ENCODE measurements around the gene GPR55. TPM values are rescaled to one million over a fixed set of nuclear protein-coding genes. Genes with fewer than 3 reads are reported as not detected.
"Not testable (repeated sequence)": the region's sequence is repeated elsewhere in the genome, so short reads cannot be mapped to it uniquely, and the experiment has no call there.

The GPR55 gene
- total and polyA plus RNA-seq, 7 donors, result 0.01 to 0.32 (median 0.03) TPM; not detected in 4

DNA sequence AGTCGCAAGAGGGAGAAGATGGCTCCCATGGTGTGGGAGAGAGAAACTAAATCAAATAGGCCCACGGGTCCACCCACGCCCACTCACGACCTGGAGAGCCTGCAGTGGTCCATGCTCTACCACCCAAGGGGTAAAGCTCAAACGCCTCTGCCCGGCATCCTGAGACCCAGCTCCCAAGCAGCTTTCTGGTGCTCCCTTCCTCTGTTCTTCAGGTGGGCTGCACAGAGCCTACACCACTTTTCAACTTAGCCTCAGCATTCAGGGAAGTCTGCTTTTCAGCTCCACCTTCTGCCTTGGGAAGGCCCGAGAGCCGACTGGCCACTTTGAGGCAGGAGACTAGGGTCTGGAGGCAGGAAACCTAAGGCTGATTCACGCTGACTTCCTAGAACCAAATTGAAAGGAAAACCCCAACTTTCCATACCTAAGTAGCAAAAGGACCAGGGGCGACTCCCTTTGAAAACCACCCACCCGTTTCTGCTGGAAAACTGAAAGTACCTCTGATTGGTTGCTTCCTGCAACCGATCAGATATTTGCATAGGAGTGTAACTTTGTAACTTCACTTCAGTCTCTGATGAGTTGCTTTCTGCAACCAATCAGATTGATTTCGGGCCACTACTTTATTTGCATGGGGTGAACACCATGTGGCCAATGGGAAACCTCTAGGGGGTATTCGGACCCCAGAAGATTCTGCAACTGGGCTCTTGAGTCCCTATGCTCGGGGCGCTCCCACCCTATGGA is 44.0 kb upstream of the GPR55 start:
- intact Hi-C loops (cut with DNase I), result no loop called here
- WGBS, 3 donors, result 79 to 84% (median 80%) methylated on average over 16 of the region's 16 CpGs
- H3K4me1 ChIP-seq, result no peaks in the 10 kb centered on the region
- TF ChIP-seq, protein P1, sequence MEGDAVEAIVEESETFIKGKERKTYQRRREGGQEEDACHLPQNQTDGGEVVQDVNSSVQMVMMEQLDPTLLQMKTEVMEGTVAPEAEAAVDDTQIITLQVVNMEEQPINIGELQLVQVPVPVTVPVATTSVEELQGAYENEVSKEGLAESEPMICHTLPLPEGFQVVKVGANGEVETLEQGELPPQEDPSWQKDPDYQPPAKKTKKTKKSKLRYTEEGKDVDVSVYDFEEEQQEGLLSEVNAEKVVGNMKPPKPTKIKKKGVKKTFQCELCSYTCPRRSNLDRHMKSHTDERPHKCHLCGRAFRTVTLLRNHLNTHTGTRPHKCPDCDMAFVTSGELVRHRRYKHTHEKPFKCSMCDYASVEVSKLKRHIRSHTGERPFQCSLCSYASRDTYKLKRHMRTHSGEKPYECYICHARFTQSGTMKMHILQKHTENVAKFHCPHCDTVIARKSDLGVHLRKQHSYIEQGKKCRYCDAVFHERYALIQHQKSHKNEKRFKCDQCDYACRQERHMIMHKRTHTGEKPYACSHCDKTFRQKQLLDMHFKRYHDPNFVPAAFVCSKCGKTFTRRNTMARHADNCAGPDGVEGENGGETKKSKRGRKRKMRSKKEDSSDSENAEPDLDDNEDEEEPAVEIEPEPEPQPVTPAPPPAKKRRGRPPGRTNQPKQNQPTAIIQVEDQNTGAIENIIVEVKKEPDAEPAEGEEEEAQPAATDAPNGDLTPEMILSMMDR (IDR thresholded peaks at IDR 0.05), result no peak
- no peak overlapping the region for H3K4me3 ChIP-seq
- H3K27ac ChIP-seq, result no peak overlapping the region
- H3K36me3 ChIP-seq (ENCODE audit: insufficient read depth in 1 of 2, low read depth in 1 of 2), result no peaks in the 10 kb centered on the region
- no peaks in the 10 kb centered on the region for H3K9me3 ChIP-seq
- ATAC-seq (no peak), DNase-seq (no peak)
- no peaks in the 10 kb centered on the region for H3K27me3 ChIP-seq (ENCODE audit: insufficient read depth in 3 of 3, low read length in 2 of 3)

GRCh38 chr2:230968314-230968713 is 43.3 kb upstream of the GPR55 start:
- H3K4me3 ChIP-seq; intact Hi-C loops (cut with DNase I); H3K27me3 ChIP-seq (ENCODE audit: insufficient read depth in 3 of 3, low read length in 2 of 3); DNase-seq; H3K36me3 ChIP-seq (ENCODE audit: insufficient read depth in 1 of 2, low read depth in 1 of 2); H3K4me1 ChIP-seq; H3K9me3 ChIP-seq; ATAC-seq; H3K27ac ChIP-seq: not testable (repeated sequence)
- WGBS, 3 donors, result 87 to 92% (median 91%) methylated on average over 5 to 6 of the region's 6 CpGs

DNA sequence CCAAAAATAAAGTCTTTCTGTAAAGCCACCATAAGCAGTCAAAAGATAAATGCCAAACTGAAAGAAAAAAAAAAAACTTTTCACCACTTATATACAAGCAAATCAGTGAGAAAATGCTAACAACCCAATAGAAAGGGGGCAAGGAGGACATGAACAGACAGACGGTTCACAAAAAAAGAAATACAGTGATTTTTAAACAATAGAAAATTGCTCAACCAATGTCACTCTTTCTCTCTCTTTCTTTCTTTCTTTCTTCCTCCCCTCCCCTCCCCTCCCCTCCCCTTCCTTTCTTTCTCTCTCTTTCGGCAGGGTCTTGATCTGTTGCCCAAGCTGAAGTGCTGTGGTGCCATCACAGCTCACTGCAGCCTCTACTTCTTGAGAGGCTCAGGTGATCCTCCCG is 42.1 kb upstream of the GPR55 start:
- Histone ChIP-seq H3K4me3 (no peak overlapping the region), H3K27ac (no peak overlapping the region), H3K4me1 (no peaks in the 10 kb centered on the region), H3K9me3 (no peaks in the 10 kb centered on the region), H3K27me3 (ENCODE audit: insufficient read depth in 3 of 3, low read length in 2 of 3) (peaks cover 0 to 2% (median 0%) of the 10 kb centered on the region in 3 donors), H3K36me3 (ENCODE audit: insufficient read depth in 1 of 2, low read depth in 1 of 2) (no peaks in the 10 kb centered on the region)
- intact Hi-C loops (cut with DNase I), result no loop called here
- ATAC-seq, result no peak
- WGBS, 3 donors, result 70 to 74% (median 71%) methylated on average over 3 of the region's 3 CpGs
- TF ChIP-seq, protein P1 (IDR thresholded peaks at IDR 0.05), result no peak
- no peak for DNase-seq

DNA sequence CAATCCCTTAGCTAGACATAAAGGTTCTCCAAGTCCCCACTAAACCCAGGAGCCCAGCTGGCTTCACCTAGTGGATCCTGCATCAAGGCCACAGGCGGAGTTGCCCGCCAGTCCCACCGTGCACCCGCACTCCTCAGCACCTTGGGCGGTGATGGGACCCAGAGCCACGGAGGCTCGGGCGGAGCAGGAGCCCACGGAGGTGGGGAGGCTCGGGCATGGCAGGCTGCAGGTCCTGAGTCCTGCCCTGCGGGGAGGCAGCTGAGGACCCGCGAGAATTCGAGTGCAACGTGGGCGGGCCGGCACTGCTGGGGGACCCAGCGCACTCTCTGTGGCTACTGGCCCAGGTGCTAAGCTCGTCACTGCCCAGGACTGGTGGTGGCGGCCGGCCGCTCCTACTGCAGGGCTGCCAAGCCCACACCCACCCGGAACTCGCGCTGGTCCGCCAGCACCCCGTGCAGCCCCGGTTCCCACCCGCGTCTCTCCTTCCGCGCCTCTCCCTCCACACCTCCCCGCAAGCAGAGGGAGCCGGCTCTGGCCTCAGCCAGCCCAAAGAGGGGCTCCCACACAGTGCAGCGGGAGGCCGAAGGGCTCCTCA is 39.2 kb upstream of the GPR55 start:
- no peaks in the 10 kb centered on the region for H3K36me3 ChIP-seq (ENCODE audit: insufficient read depth in 1 of 2, low read depth in 1 of 2)
- no peak for ATAC-seq
- WGBS, 3 donors, result 90 to 97% (median 95%) methylated on average over 33 to 36 of the region's 36 CpGs
- no peak overlapping the region for H3K4me3 ChIP-seq
- peaks cover 0 to 20% (median 2%) of the 10 kb centered on the region in 3 donors for H3K27me3 ChIP-seq (ENCODE audit: insufficient read depth in 3 of 3, low read length in 2 of 3)
- no peaks in the 10 kb centered on the region for H3K9me3 ChIP-seq
- TF ChIP-seq, protein P1 (IDR thresholded peaks at IDR 0.05), result no peak
- intact Hi-C loops (cut with DNase I), result no loop called here
- no peak overlapping the region for H3K27ac ChIP-seq
- DNase-seq, result no peak
- H3K4me1 ChIP-seq, result no peaks in the 10 kb centered on the region

GRCh38 chr2:230961091-230961491 is 36.0 kb upstream of the GPR55 start:
- peaks cover 0 to 51% (median 4%) of the 10 kb centered on the region in 3 donors for H3K27me3 ChIP-seq (ENCODE audit: insufficient read depth in 3 of 3, low read length in 2 of 3)
- WGBS, 3 donors, result 64 to 70% (median 64%) methylated on average over 3 of the region's 3 CpGs
- DNase-seq, result no peak

More at GRCh38 chr2:230961091-230961491, 36.0 kb upstream of the GPR55 start:
- ATAC-seq, result no peak
- Histone ChIP-seq H3K27ac (no peak overlapping the region), H3K36me3 (ENCODE audit: insufficient read depth in 1 of 2, low read depth in 1 of 2) (no peaks in the 10 kb centered on the region), H3K4me3 (no peak overlapping the region), H3K4me1 (peaks cover 9% of the 10 kb centered on the region), H3K9me3 (no peaks in the 10 kb centered on the region)
- intact Hi-C loops (cut with DNase I), result no loop called here
- TF ChIP-seq, protein P1 (IDR thresholded peaks at IDR 0.05), result no peak
